HepG2 (cell line): ENCODE results near the gene GJC2. TPM values are rescaled to one million over a fixed set of nuclear protein-coding genes. Genes with fewer than 3 reads are reported as not detected.

Source experiments
- AHR ChIP-seq: IDR thresholded peaks from 2 replicates; pipeline ENCODE4 v1.6.1; 2018; ENCODE audit warnings: missing genetic modification reagents, missing compliant biosample characterization
- CBX2 ChIP-seq, 2 experiments: fragments of 200-600 bp in 1 of 2; sonication (generic); formaldehyde crosslinking in 1 of 2; IDR thresholded peaks; 2 replicates each; pipeline versions ENCODE4 v1.7.0 to v1.8.1; 2018 to 2022; ENCODE audit warnings: low read depth in 2 of 2, low read length in 1 of 2, mild to moderate bottlenecking in 1 of 2, missing genetic modification reagents in 1 of 2
- GPN1 ChIP-seq: sonication (generic); formaldehyde crosslinking; IDR thresholded peaks from 2 replicates; pipeline ENCODE4 v1.5.1; 2020; ENCODE audit warnings: missing genetic modification reagents, borderline replicate concordance
- HOXA7 ChIP-seq: sonication (generic); formaldehyde crosslinking; IDR thresholded peaks from 2 replicates; pipeline ENCODE4 v1.8.1; 2022; ENCODE audit warnings: mild to moderate bottlenecking, missing genetic modification reagents, moderate library complexity
- KLF6 ChIP-seq: IDR thresholded peaks from 2 replicates; pipeline ENCODE4 v1.8.0; 2016; ENCODE audit warnings: missing biosample characterization, missing genetic modification reagents
- MTF1 ChIP-seq: sonication (generic); formaldehyde crosslinking; IDR thresholded peaks from 2 replicates; pipeline ENCODE4 v1.5.0; 2020; ENCODE audit warnings: missing genetic modification reagents
- NFE2L2 ChIP-seq: fragments of 150-350 bp; IDR thresholded peaks from 2 replicates; pipeline ENCODE4 v1.6.1; 2014; ENCODE audit warnings: low read length
- PCBP2 ChIP-seq: fragments of 200-400 bp; formaldehyde crosslinking; optimal IDR thresholded peaks from 2 replicates; pipeline ENCODE3; 2018; ENCODE audit warnings: low read length, low read depth; ENCODE audit not compliant: poor library complexity, severe bottlenecking
- SUZ12 ChIP-seq: fragments of 150-350 bp; IDR thresholded peaks from 2 replicates; pipeline ENCODE4 v1.6.1; 2014; ENCODE audit warnings: low read depth, low read length
- ZKSCAN1 ChIP-seq: fragments of 150-350 bp; IDR thresholded peaks from 2 replicates; pipeline ENCODE4 v1.6.1; 2014; ENCODE audit warnings: low read length
- ZNF451 ChIP-seq: sonication (generic); formaldehyde crosslinking; IDR thresholded peaks from 2 replicates; pipeline ENCODE4 v1.5.0; 2020; ENCODE audit warnings: mild to moderate bottlenecking, missing genetic modification reagents
- ZNF652 ChIP-seq: IDR thresholded peaks from 2 replicates; pipeline ENCODE4 v1.6.1; 2016; ENCODE audit warnings: low read depth, borderline replicate concordance
- ZNF766 ChIP-seq: sonication (generic); formaldehyde crosslinking; IDR thresholded peaks from 2 replicates; pipeline ENCODE4 v1.5.0; 2020; ENCODE audit warnings: missing genetic modification reagents, borderline replicate concordance
- polyA plus RNA-seq, 8 experiments: library from polyadenylated mRNA; depleted of rRNA in 3 of 8; stranded (reverse) in 7 of 8; unstranded in 1 of 8; fragments of >200 nt; fragmentation: Illumina TruSeq in 4 of 8; extraction: Trizol in 4 of 8; gene quantifications; 2 replicates each; pipeline versions ENCODE4 v1.2.1 to v1.2.3, GENCODE V29; 2011 to 2016; ENCODE audit warnings: low read depth in 4 of 8, missing spikeins in 1 of 8, mixed read lengths in 1 of 8; ENCODE audit not compliant: insufficient read depth in 1 of 8
- total RNA-seq, 5 experiments: library from RNA; depleted of rRNA; stranded (reverse); fragments of >200 nt; fragmentation: Illumina TruSeq; extraction: Trizol; gene quantifications; 2 replicates each; pipeline ENCODE4 v1.2.3, GENCODE V29; 2016; ENCODE audit warnings: low read depth in 1 of 5
- TF ChIP-seq, protein P1 (sequence below): sonication (generic); formaldehyde crosslinking; IDR thresholded peaks from 2 replicates; pipeline ENCODE4 v1.4.0; 2020; ENCODE audit warnings: missing genetic modification reagents, borderline replicate concordance
- TF ChIP-seq, protein P2 (sequence below): IDR thresholded peaks from 2 replicates; pipeline ENCODE4 v1.6.1; 2016; ENCODE audit warnings: mild to moderate bottlenecking, missing biosample characterization, missing genetic modification reagents
- TF ChIP-seq, protein P3 (sequence below): sonication (generic); formaldehyde crosslinking; IDR thresholded peaks from 2 replicates; pipeline ENCODE4 v1.4.0; 2020; ENCODE audit warnings: low read depth, mild to moderate bottlenecking, missing genetic modification reagents
- TF ChIP-seq, protein P4 (sequence below): fragments of 450-650 bp; IDR thresholded peaks from 2 replicates; pipeline ENCODE4 v1.6.1; 2017; ENCODE audit warnings: mild to moderate bottlenecking
- TF ChIP-seq, protein P5 (sequence below): conservative IDR thresholded peaks from 2 replicates; pipeline ENCODE4 v1.6.1; 2018; ENCODE audit warnings: missing genetic modification reagents
- TF ChIP-seq, protein P6 (sequence below): sonication (generic); formaldehyde crosslinking; IDR thresholded peaks from 2 replicates; pipeline ENCODE4 v1.4.0; 2020; ENCODE audit warnings: mild to moderate bottlenecking, missing genetic modification reagents

Gene GJC2
- total and polyA plus RNA-seq, 2 of the 13 experiments (the other 11 are each of a cell fraction or from before 2014, with no cell fraction given) = 1.6 to 3.8 TPM

DNA sequence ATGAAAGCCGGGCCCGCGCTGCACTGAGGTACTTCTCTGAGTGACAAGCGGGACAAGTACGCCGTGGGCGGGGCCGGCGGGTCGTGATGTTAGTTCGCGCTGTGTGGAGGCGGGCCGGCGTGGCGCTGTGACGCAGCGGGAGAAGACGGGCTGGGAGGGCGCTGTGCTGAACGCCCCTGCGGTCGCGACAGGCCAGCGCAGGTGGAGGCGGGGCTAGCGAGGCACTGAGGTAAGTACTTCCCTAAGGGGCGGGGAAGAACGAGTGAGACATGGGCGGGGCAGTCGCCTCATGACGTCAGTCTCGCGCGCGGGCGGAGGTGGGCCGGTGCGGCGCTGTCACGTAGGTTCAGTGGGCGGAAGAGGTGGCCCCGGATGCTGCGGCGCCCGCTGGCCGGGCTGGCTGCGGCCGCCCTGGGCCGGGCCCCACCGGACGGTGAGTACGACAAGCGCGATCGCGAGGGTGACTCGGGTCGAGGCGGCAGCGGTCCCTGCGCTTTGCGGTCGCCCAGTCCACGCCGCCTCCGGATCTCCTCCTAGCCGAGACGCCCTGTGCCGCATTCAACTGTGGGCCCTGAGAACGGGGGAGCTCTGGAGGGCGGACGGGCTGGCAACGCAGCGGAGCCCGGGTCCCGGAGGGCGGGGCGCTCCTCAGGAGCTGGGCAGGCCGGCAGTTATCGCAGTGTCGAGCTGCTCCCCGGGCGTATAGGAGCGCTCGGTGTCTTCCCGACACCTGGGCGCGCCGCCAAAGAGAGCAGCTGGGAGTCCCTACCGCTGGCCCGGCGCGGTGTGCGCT, 9.6 kb upstream of the GJC2 start, which contains the start of gene GUK1 (continued):
- TF ChIP-seq, protein P1, sequence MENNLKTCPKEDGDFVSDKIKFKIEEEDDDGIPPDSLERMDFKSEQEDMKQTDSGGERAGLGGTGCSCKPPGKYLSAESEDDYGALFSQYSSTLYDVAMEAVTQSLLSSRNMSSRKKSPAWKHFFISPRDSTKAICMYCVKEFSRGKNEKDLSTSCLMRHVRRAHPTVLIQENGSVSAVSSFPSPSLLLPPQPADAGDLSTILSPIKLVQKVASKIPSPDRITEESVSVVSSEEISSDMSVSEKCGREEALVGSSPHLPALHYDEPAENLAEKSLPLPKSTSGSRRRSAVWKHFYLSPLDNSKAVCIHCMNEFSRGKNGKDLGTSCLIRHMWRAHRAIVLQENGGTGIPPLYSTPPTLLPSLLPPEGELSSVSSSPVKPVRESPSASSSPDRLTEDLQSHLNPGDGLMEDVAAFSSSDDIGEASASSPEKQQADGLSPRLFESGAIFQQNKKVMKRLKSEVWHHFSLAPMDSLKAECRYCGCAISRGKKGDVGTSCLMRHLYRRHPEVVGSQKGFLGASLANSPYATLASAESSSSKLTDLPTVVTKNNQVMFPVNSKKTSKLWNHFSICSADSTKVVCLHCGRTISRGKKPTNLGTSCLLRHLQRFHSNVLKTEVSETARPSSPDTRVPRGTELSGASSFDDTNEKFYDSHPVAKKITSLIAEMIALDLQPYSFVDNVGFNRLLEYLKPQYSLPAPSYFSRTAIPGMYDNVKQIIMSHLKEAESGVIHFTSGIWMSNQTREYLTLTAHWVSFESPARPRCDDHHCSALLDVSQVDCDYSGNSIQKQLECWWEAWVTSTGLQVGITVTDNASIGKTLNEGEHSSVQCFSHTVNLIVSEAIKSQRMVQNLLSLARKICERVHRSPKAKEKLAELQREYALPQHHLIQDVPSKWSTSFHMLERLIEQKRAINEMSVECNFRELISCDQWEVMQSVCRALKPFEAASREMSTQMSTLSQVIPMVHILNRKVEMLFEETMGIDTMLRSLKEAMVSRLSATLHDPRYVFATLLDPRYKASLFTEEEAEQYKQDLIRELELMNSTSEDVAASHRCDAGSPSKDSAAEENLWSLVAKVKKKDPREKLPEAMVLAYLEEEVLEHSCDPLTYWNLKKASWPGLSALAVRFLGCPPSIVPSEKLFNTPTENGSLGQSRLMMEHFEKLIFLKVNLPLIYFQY (CRISPR knock-in tag) = 0 out of 2 replicates have a peak, but pooled peaks have one; percentile 63
- TF ChIP-seq HOXA7 (CRISPR knock-in tag) (no peak), SUZ12 (no peak), CBX2 (IDR thresholded peaks at IDR 0.05; ENCODE audit: low read depth, low read length) (peak; percentile 91; the same call in 1 of the 2 replicates), CBX2 (CRISPR knock-in tag; IDR thresholded peaks at IDR 0.05; ENCODE audit: low read depth) (no peak), ZKSCAN1 (no peak), GPN1 (CRISPR knock-in tag) (no peak), ZNF451 (CRISPR knock-in tag) (no peak), MTF1 (CRISPR knock-in tag) (no peak), NFE2L2 (no peak), AHR (CRISPR knock-in tag) (0 out of 2 replicates have a peak, but pooled peaks have one; percentile 43), PCBP2 (no peak), ZNF652 (no peak), ZNF766 (CRISPR knock-in tag) (0 out of 2 replicates have a peak, but pooled peaks have one; percentile 11), KLF6 (CRISPR knock-in tag) (peak; percentile 71)
- TF ChIP-seq, protein P2, sequence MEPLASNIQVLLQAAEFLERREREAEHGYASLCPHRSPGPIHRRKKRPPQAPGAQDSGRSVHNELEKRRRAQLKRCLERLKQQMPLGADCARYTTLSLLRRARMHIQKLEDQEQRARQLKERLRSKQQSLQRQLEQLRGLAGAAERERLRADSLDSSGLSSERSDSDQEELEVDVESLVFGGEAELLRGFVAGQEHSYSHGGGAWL (CRISPR knock-in tag) = peak; percentile 41; the same call in 1 of the 2 replicates
- TF ChIP-seq, protein P3, sequence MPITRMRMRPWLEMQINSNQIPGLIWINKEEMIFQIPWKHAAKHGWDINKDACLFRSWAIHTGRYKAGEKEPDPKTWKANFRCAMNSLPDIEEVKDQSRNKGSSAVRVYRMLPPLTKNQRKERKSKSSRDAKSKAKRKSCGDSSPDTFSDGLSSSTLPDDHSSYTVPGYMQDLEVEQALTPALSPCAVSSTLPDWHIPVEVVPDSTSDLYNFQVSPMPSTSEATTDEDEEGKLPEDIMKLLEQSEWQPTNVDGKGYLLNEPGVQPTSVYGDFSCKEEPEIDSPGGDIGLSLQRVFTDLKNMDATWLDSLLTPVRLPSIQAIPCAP = no peak
- TF ChIP-seq, protein P4, sequence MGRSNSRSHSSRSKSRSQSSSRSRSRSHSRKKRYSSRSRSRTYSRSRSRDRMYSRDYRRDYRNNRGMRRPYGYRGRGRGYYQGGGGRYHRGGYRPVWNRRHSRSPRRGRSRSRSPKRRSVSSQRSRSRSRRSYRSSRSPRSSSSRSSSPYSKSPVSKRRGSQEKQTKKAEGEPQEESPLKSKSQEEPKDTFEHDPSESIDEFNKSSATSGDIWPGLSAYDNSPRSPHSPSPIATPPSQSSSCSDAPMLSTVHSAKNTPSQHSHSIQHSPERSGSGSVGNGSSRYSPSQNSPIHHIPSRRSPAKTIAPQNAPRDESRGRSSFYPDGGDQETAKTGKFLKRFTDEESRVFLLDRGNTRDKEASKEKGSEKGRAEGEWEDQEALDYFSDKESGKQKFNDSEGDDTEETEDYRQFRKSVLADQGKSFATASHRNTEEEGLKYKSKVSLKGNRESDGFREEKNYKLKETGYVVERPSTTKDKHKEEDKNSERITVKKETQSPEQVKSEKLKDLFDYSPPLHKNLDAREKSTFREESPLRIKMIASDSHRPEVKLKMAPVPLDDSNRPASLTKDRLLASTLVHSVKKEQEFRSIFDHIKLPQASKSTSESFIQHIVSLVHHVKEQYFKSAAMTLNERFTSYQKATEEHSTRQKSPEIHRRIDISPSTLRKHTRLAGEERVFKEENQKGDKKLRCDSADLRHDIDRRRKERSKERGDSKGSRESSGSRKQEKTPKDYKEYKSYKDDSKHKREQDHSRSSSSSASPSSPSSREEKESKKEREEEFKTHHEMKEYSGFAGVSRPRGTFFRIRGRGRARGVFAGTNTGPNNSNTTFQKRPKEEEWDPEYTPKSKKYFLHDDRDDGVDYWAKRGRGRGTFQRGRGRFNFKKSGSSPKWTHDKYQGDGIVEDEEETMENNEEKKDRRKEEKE = no peak
- TF ChIP-seq, protein P5, sequence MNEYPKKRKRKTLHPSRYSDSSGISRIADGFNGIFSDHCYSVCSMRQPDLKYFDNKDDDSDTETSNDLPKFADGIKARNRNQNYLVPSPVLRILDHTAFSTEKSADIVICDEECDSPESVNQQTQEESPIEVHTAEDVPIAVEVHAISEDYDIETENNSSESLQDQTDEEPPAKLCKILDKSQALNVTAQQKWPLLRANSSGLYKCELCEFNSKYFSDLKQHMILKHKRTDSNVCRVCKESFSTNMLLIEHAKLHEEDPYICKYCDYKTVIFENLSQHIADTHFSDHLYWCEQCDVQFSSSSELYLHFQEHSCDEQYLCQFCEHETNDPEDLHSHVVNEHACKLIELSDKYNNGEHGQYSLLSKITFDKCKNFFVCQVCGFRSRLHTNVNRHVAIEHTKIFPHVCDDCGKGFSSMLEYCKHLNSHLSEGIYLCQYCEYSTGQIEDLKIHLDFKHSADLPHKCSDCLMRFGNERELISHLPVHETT = peak; percentile 80; the same call in 1 of the 2 replicates
- TF ChIP-seq, protein P6, sequence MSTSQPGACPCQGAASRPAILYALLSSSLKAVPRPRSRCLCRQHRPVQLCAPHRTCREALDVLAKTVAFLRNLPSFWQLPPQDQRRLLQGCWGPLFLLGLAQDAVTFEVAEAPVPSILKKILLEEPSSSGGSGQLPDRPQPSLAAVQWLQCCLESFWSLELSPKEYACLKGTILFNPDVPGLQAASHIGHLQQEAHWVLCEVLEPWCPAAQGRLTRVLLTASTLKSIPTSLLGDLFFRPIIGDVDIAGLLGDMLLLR (CRISPR knock-in tag) = peak; percentile 39
